ENCODE measurements around the gene MKNK1. TPM values are rescaled to one million over a fixed set of nuclear protein-coding genes. Genes with fewer than 3 reads are reported as not detected.

The MKNK1 gene
- total and polyA plus RNA-seq, 8 donors: 21.2 to 182 (median 36.7) TPM

- H3K4me1 ChIP-seq: peaks cover 0 to 11% (median 7%) of the 10 kb centered on the region in 4 donors
- peaks cover 0 to 42% (median 0%) of the 10 kb centered on the region in 3 donors for H3K27me3 ChIP-seq
- TF ChIP-seq POLR2AphosphoS5 (IDR thresholded peaks at IDR 0.05) (no peak), EP300 (IDR thresholded peaks at IDR 0.05) (no peak), CTCF (IDR thresholded peaks at IDR 0.05) (no peak), POLR2A (IDR thresholded peaks at IDR 0.05) (no peak)
- H3K9me3 ChIP-seq: no peaks in the 10 kb centered on the region
- no peak for DNase-seq
- peak overlapping the region in 1 of 5 donors; percentile 37 for H3K27ac ChIP-seq
- no peak overlapping the region for H3K4me3 ChIP-seq
- WGBS, 5 donors: 37 to 57% (median 44%) methylated on average over 12 of the region's 12 CpGs
- intact Hi-C loops (cut with DNase I; ENCODE audit: low total_unique reads): no loop called here
- no peaks in the 10 kb centered on the region for H3K36me3 ChIP-seq
Measured at GRCh38 chr1:46516200-46516950, 87.7 kb downstream of the MKNK1 start.

GRCh38 chr1:46515576-46515975 is 88.5 kb downstream of the MKNK1 start:
- intact Hi-C loops (cut with DNase I; ENCODE audit: low total_unique reads): no loop called here
- peaks cover 0 to 49% (median 0%) of the 10 kb centered on the region in 3 donors for H3K27me3 ChIP-seq
- no peak overlapping the region for H3K4me3 ChIP-seq
- H3K36me3 ChIP-seq: no peaks in the 10 kb centered on the region
- no peaks in the 10 kb centered on the region for H3K9me3 ChIP-seq
- TF ChIP-seq EP300 (IDR thresholded peaks at IDR 0.05) (no peak), POLR2A (IDR thresholded peaks at IDR 0.05) (no peak), POLR2AphosphoS5 (IDR thresholded peaks at IDR 0.05) (no peak), CTCF (IDR thresholded peaks at IDR 0.05) (no peak)
- H3K27ac ChIP-seq: no peak overlapping the region
- H3K4me1 ChIP-seq: peaks cover 0 to 11% (median 7%) of the 10 kb centered on the region in 4 donors
- no peak for DNase-seq
- 88 to 97% (median 95%) methylated on average over 6 of the region's 6 CpGs for WGBS, 5 donors

GRCh38 chr1:46513536-46513935 is 90.5 kb downstream of the MKNK1 start:
- no peak overlapping the region for H3K4me3 ChIP-seq
- intact Hi-C loops (cut with DNase I; ENCODE audit: low total_unique reads): no loop called here

GRCh38 chr1:46512792-46513190 is 91.3 kb downstream of the MKNK1 start:
- Histone ChIP-seq H3K36me3 (no peaks in the 10 kb centered on the region), H3K4me3 (no peak overlapping the region), H3K27ac (no peak overlapping the region), H3K9me3 (no peaks in the 10 kb centered on the region), H3K27me3 (peaks cover 0 to 39% (median 0%) of the 10 kb centered on the region in 3 donors), H3K4me1 (peaks cover 0 to 11% (median 7%) of the 10 kb centered on the region in 4 donors)
- WGBS, 5 donors: 61 to 81% (median 75%) methylated on average over 6 of the region's 6 CpGs
- no peak for TF ChIP-seq CTCF (IDR thresholded peaks at IDR 0.05)
- TF ChIP-seq EP300 (IDR thresholded peaks at IDR 0.05): no peak
- no peak for TF ChIP-seq POLR2AphosphoS5 (IDR thresholded peaks at IDR 0.05)
- TF ChIP-seq POLR2A (IDR thresholded peaks at IDR 0.05): no peak
- intact Hi-C loops (cut with DNase I; ENCODE audit: low total_unique reads): no loop called here
- DNase-seq: no peak

More at GRCh38 chr1:46513536-46513935, 90.5 kb downstream of the MKNK1 start:
- H3K27me3 ChIP-seq: peaks cover 0 to 44% (median 0%) of the 10 kb centered on the region in 3 donors
- no peaks in the 10 kb centered on the region for H3K9me3 ChIP-seq
- H3K4me1 ChIP-seq: peaks cover 0 to 11% (median 7%) of the 10 kb centered on the region in 4 donors
- H3K27ac ChIP-seq: no peak overlapping the region
- TF ChIP-seq CTCF (IDR thresholded peaks at IDR 0.05) (no peak), EP300 (IDR thresholded peaks at IDR 0.05) (no peak), POLR2AphosphoS5 (IDR thresholded peaks at IDR 0.05) (no peak), POLR2A (IDR thresholded peaks at IDR 0.05) (no peak)
- DNase-seq: no peak
- WGBS, 5 donors: 60 to 78% (median 71%) methylated on average over 3 to 5 of the region's 5 CpGs
- no peaks in the 10 kb centered on the region for H3K36me3 ChIP-seq

Measured in stomach (tissue), 9 donors.